HepG2 (cell line): ENCODE results near the gene CTXN1. TPM values are rescaled to one million over a fixed set of nuclear protein-coding genes. Genes with fewer than 3 reads are reported as not detected.

Experiments used
- BORCS8-MEF2B ChIP-seq: sonication (generic); formaldehyde crosslinking; IDR thresholded peaks from 2 replicates; pipeline ENCODE4 v1.8.0; 2022; ENCODE audit warnings: mild to moderate bottlenecking, missing genetic modification reagents
- JUNB ChIP-seq: sonication (generic); formaldehyde crosslinking; IDR thresholded peaks from 2 replicates; pipeline ENCODE4 v1.8.0; 2022; ENCODE audit warnings: missing genetic modification reagents, mild to moderate bottlenecking, borderline replicate concordance
- KDM1A ChIP-seq: IDR thresholded peaks from 2 replicates; pipeline ENCODE4 v1.6.1; 2016; ENCODE audit warnings: missing compliant biosample characterization
- MEIS1 ChIP-seq: sonication (generic); formaldehyde crosslinking; IDR thresholded peaks from 2 replicates; pipeline ENCODE4 v1.9.0; 2021; ENCODE audit warnings: mild to moderate bottlenecking, missing genetic modification reagents, moderate library complexity, borderline replicate concordance
- PBX3 ChIP-seq: sonication (generic); formaldehyde crosslinking; IDR thresholded peaks from 2 replicates; pipeline ENCODE4 v1.8.1; 2023; ENCODE audit warnings: missing genetic modification reagents, inconsistent platforms, borderline replicate concordance
- PTBP1 ChIP-seq: fragments of 200-400 bp; formaldehyde crosslinking; IDR thresholded peaks from 2 replicates; pipeline ENCODE4 v1.6.1; 2018; ENCODE audit warnings: low read length, low read depth; ENCODE audit not compliant: poor library complexity, severe bottlenecking
- SRSF4 ChIP-seq: fragments of 200-400 bp; formaldehyde crosslinking; IDR thresholded peaks from one replicate; pipeline ENCODE4 v1.6.1; 2018; ENCODE audit warnings: mild to moderate bottlenecking, low read depth, low read length, moderate library complexity; ENCODE audit not compliant: poor library complexity, severe bottlenecking
- SUZ12 ChIP-seq: fragments of 150-350 bp; IDR thresholded peaks from 2 replicates; pipeline ENCODE4 v1.6.1; 2014; ENCODE audit warnings: low read depth, low read length
- TOPORS ChIP-seq: sonication (generic); formaldehyde crosslinking; IDR thresholded peaks from 2 replicates; pipeline ENCODE4 v1.8.0; 2023; ENCODE audit warnings: mild to moderate bottlenecking, missing genetic modification reagents
- ZBTB49 ChIP-seq: sonication (generic); formaldehyde crosslinking; IDR thresholded peaks from 2 replicates; pipeline ENCODE4 v1.4.0; 2020; ENCODE audit warnings: missing genetic modification reagents, borderline replicate concordance
- ZNF18 ChIP-seq: sonication (generic); formaldehyde crosslinking; IDR thresholded peaks from 2 replicates; pipeline ENCODE4 v1.8.0; 2022; ENCODE audit warnings: mild to moderate bottlenecking, missing genetic modification reagents; ENCODE audit not compliant: insufficient replicate concordance
- ZNF33A ChIP-seq: sonication (generic); formaldehyde crosslinking; IDR thresholded peaks from 2 replicates; pipeline ENCODE4 v1.5.1; 2020; ENCODE audit warnings: missing genetic modification reagents, mild to moderate bottlenecking, moderate library complexity, borderline replicate concordance
- ZNF543 ChIP-seq: sonication (generic); formaldehyde crosslinking; IDR thresholded peaks from 2 replicates; pipeline ENCODE4 v1.4.0; 2020; ENCODE audit warnings: mild to moderate bottlenecking, missing genetic modification reagents
- ZNF646 ChIP-seq: sonication (generic); formaldehyde crosslinking; IDR thresholded peaks from 2 replicates; pipeline ENCODE4 v1.9.0; 2021; ENCODE audit warnings: mild to moderate bottlenecking, missing genetic modification reagents
- ZNF678 ChIP-seq: sonication (generic); formaldehyde crosslinking; IDR thresholded peaks from 2 replicates; pipeline ENCODE4 v1.4.0; 2020; ENCODE audit warnings: mild to moderate bottlenecking, missing genetic modification reagents
- ZNF761 ChIP-seq: sonication (generic); formaldehyde crosslinking; conservative IDR thresholded peaks from 2 replicates; pipeline ENCODE4 v1.4.0; 2020; ENCODE audit warnings: mild to moderate bottlenecking, missing genetic modification reagents
- ZNF772 ChIP-seq: sonication (generic); formaldehyde crosslinking; IDR thresholded peaks from 2 replicates; pipeline ENCODE4 v1.5.0; 2020; ENCODE audit warnings: mild to moderate bottlenecking, missing genetic modification reagents
- polyA plus RNA-seq, 8 experiments: library from polyadenylated mRNA; depleted of rRNA in 3 of 8; stranded (reverse) in 7 of 8; unstranded in 1 of 8; fragments of >200 nt; fragmentation: Illumina TruSeq in 4 of 8; extraction: Trizol in 4 of 8; gene quantifications; 2 replicates each; pipeline versions ENCODE4 v1.2.1 to v1.2.3, GENCODE V29; 2011 to 2016; ENCODE audit warnings: low read depth in 4 of 8, missing spikeins in 1 of 8, mixed read lengths in 1 of 8; ENCODE audit not compliant: insufficient read depth in 1 of 8
- total RNA-seq, 5 experiments: library from RNA; depleted of rRNA; stranded (reverse); fragments of >200 nt; fragmentation: Illumina TruSeq; extraction: Trizol; gene quantifications; 2 replicates each; pipeline ENCODE4 v1.2.3, GENCODE V29; 2016; ENCODE audit warnings: low read depth in 1 of 5

Gene CTXN1
- total and polyA plus RNA-seq, 2 of the 13 experiments (the other 11 are each of a cell fraction or from before 2014, with no cell fraction given), result 0.11 TPM; not detected in 1

- TF ChIP-seq ZBTB49 (CRISPR knock-in tag), result no peak
- no peak for TF ChIP-seq ZNF18
- peak; percentile 54; the same call in 1 of the 2 replicates for TF ChIP-seq ZNF761 (CRISPR knock-in tag)
- no peak for TF ChIP-seq SUZ12
- no peak for TF ChIP-seq ZNF33A (CRISPR knock-in tag)
- no peak for TF ChIP-seq ZNF646
- no peak for TF ChIP-seq MEIS1 (CRISPR knock-in tag)
- TF ChIP-seq SRSF4, result no peak
- no peak for TF ChIP-seq ZNF678
- peak; percentile 50; the same call in 1 of the 2 replicates for TF ChIP-seq TOPORS (CRISPR knock-in tag)
- no peak for TF ChIP-seq PTBP1
- TF ChIP-seq BORCS8-MEF2B, result peak; percentile 82; the same call in 1 of the 2 replicates
- TF ChIP-seq ZNF543 (CRISPR knock-in tag), result no peak
- no peak for TF ChIP-seq PBX3
- TF ChIP-seq ZNF772, result peak; percentile 53; the same call in 1 of the 2 replicates
- no peak for TF ChIP-seq JUNB (CRISPR knock-in tag)
- TF ChIP-seq KDM1A, result no peak
These were observed 624 bp downstream of the CTXN1 start (continued) for GRCh38 chr19:7925171-7925851.
